ENCODE results near the gene YWHAQ. TPM values are rescaled to one million over a fixed set of nuclear protein-coding genes. Genes with fewer than 3 reads are reported as not detected.
"Not testable (repeated sequence)": the region's sequence is repeated elsewhere in the genome, so short reads cannot be mapped to it uniquely, and the experiment has no call there.

The YWHAQ gene
- total RNA-seq, 1 donor from 2014 or later: 311 TPM

- Mint-ChIP-seq H3K27ac (no peak overlapping the region), H3K36me3 (ENCODE audit: low read depth) (peaks cover 2% of the 10 kb centered on the region), H3K4me3 (no peak overlapping the region), H3K9me3 (no peaks in the 10 kb centered on the region), H3K27me3 (ENCODE audit: insufficient read depth) (no peaks in the 10 kb centered on the region), H3K4me1 (ENCODE audit: low read depth) (peaks cover 23% of the 10 kb centered on the region)
- intact Hi-C loops (cut with micrococcal nuclease): no loop called here
- DNase-seq (ENCODE audit: low spot score): no peak
These were observed 60.4 kb downstream of the YWHAQ start for GRCh38 chr2:9570182-9571060.

- Mint-ChIP-seq H3K27me3 (ENCODE audit: insufficient read depth) (no peaks in the 10 kb centered on the region), H3K4me1 (ENCODE audit: low read depth) (peaks cover 6% of the 10 kb centered on the region), H3K36me3 (ENCODE audit: low read depth) (no peaks in the 10 kb centered on the region), H3K4me3 (no peak overlapping the region), H3K9me3 (no peaks in the 10 kb centered on the region), H3K27ac (no peak overlapping the region)
- intact Hi-C loops (cut with micrococcal nuclease): no loop called here
- DNase-seq (ENCODE audit: low spot score): no peak
These were observed 65.2 kb downstream of the YWHAQ start for GRCh38 chr2:9565436-9566153.

GRCh38 chr2:9560628-9561027, 70.2 kb downstream of the YWHAQ start:
- no peak for DNase-seq (ENCODE audit: low spot score)
- intact Hi-C loops (cut with micrococcal nuclease): no loop called here
- Mint-ChIP-seq H3K27me3 (ENCODE audit: insufficient read depth) (no peaks in the 10 kb centered on the region), H3K27ac (no peak overlapping the region), H3K9me3 (no peaks in the 10 kb centered on the region), H3K4me3 (no peak overlapping the region), H3K4me1 (ENCODE audit: low read depth) (peaks cover 25% of the 10 kb centered on the region), H3K36me3 (ENCODE audit: low read depth) (peaks cover 6% of the 10 kb centered on the region)

- no peak for DNase-seq (ENCODE audit: low spot score)
- Mint-ChIP-seq H3K4me1 (ENCODE audit: low read depth) (peaks cover 35% of the 10 kb centered on the region), H3K27ac (no peak overlapping the region), H3K4me3 (no peak overlapping the region), H3K27me3 (ENCODE audit: insufficient read depth) (no peaks in the 10 kb centered on the region), H3K9me3 (no peaks in the 10 kb centered on the region), H3K36me3 (ENCODE audit: low read depth) (peaks cover 11% of the 10 kb centered on the region)
- intact Hi-C loops (cut with micrococcal nuclease): loop anchor here (5.0 to 10.0 kb wide), 3 partner anchors 338 to 886 kb away; partner anchors contain the start of genes KLF11 and ODC1
These were observed 71.8 kb downstream of the YWHAQ start for GRCh38 chr2:9558948-9559381.

GRCh38 chr2:9556121-9556743, 74.6 kb downstream of the YWHAQ start:
- peaks cover 57% of the 10 kb centered on the region for H3K4me1 Mint-ChIP-seq (ENCODE audit: low read depth)
- H3K27ac Mint-ChIP-seq: peak overlapping the region; percentile 98
- H3K27me3 Mint-ChIP-seq (ENCODE audit: insufficient read depth): no peaks in the 10 kb centered on the region
- peak overlapping the region; percentile 99 for H3K4me3 Mint-ChIP-seq
- no peaks in the 10 kb centered on the region for H3K9me3 Mint-ChIP-seq
- intact Hi-C loops (cut with micrococcal nuclease): loop anchor here (5.0 to 10.0 kb wide), 3 partner anchors 341 to 889 kb away; partner anchors contain the start of genes KLF11 and ODC1
- no peak for DNase-seq (ENCODE audit: low spot score)
- peaks cover 11% of the 10 kb centered on the region for H3K36me3 Mint-ChIP-seq (ENCODE audit: low read depth)

- Mint-ChIP-seq H3K4me1 (ENCODE audit: low read depth) (peaks cover 59% of the 10 kb centered on the region), H3K36me3 (ENCODE audit: low read depth) (peaks cover 10% of the 10 kb centered on the region), H3K27me3 (ENCODE audit: insufficient read depth) (no peaks in the 10 kb centered on the region), H3K4me3 (peak within 1 kb of the TSS; percentile 99), H3K9me3 (no peaks in the 10 kb centered on the region), H3K27ac (peak within 1 kb of the TSS; percentile 98)
- peak; percentile 89 for DNase-seq (ENCODE audit: low spot score)
- intact Hi-C loops (cut with micrococcal nuclease): loop anchor here (1.0 to 10.0 kb wide), 8 partner anchors 67 to 889 kb away; partner anchors contain the start of genes CPSF3, IAH1, ITGB1BP1 and KLF11
These were observed 75.3 kb downstream of the YWHAQ start, which contains the start of gene ADAM17 for GRCh38 chr2:9555297-9556120. Gene ADAM17 (minus strand): TSS chr2:9555830. CDS start chr2:9555605, 225 bp downstream.

- no peaks in the 10 kb centered on the region for H3K9me3 Mint-ChIP-seq
- H3K4me1 Mint-ChIP-seq (ENCODE audit: low read depth): peaks cover 57% of the 10 kb centered on the region
- peaks cover 8% of the 10 kb centered on the region for H3K36me3 Mint-ChIP-seq (ENCODE audit: low read depth)
- peak overlapping the region; percentile 99 for H3K4me3 Mint-ChIP-seq
- H3K27me3 Mint-ChIP-seq (ENCODE audit: insufficient read depth): no peaks in the 10 kb centered on the region
- intact Hi-C loops (cut with micrococcal nuclease): loop anchor here (1.0 to 10.0 kb wide), 8 partner anchors 66 to 890 kb away; partner anchors contain the start of genes CPSF3, IAH1, ITGB1BP1 and KLF11
- H3K27ac Mint-ChIP-seq: peak overlapping the region; percentile 98
- DNase-seq (ENCODE audit: low spot score): peak; percentile 26
These were observed 75.9 kb downstream of the YWHAQ start for GRCh38 chr2:9554921-9555296.

DNA sequence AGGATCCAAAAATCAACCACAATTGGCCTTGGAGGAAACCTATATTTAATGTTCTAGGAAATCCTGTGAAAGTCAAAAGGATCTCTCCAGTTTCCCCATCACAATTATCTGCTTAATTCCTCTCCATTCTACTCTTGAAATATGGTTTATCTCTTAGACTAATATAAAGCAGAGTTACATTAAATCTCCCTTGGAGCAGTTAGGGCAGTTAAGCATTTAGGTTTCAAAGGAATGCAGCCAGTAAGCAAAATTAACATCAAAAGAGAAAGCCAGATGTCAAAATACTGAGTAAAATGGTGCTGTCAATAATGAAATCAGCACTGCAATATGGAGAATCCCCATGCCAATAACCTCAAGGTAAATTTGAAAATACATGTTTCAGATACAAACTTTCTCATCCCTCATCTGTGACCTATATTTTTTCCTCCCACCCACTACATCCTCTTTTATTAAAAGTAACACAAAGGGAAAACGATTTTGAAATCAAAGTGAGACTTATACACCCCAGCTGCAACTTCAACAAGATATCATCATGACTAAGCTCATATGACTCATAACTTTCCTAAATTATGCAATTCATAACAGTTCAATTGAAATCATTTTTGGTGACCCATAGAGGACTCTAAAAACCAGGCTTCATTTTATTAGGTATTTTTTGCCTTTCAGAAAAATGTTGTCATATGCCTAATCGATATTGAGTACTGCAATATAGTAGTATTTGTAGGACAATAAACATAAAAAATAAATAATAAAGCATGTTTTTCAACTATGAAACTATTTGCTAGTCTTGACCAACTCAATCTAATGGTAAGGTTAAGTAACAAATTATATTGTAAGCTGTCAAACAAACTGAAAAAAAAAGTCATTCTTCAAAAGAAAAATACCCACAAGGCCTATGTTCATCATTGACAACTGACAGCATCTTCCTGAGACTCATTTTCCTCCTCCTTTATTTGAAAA, 78.3 kb downstream of the YWHAQ start:
- Mint-ChIP-seq H3K27me3 (ENCODE audit: insufficient read depth) (no peaks in the 10 kb centered on the region), H3K36me3 (ENCODE audit: low read depth) (peaks cover 5% of the 10 kb centered on the region), H3K4me1 (ENCODE audit: low read depth) (peaks cover 62% of the 10 kb centered on the region), H3K4me3 (peak overlapping the region; percentile 63), H3K27ac (peak overlapping the region; percentile 77), H3K9me3 (no peaks in the 10 kb centered on the region)
- DNase-seq (ENCODE audit: low spot score): no peak
- intact Hi-C loops (cut with micrococcal nuclease): loop anchor here (1.0 to 10.0 kb wide), 10 partner anchors 42 to 892 kb away; partner anchors contain the start of genes KIDINS220, KLF11 and ODC1

DNA sequence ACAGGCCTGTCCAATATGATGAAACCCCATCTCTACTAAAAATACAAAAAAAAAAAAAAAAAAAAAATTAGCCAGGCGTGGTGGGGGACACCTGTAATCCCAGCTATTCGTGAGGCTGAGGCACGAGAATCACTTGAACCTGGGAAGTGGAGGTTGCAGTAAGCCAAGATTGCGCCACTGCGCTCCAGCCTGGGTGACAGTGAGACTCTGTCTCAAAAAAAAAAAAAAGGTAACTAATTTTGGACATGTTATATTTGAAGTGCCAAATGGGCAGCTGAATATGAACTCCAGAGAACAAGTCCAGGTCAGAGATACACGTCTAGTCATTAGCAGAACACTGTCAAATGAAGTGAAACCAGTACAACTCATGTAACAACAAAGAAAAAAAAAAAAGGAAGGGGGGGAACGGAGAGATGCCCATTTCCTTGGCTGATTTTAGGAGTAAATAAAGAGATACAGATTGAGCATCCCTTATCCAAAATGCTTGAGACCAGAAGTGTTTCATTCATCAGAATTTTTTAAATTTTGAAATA, 79.9 kb downstream of the YWHAQ start:
- not testable (repeated sequence) for DNase-seq (ENCODE audit: low spot score); H3K27me3 Mint-ChIP-seq (ENCODE audit: insufficient read depth); H3K36me3 Mint-ChIP-seq (ENCODE audit: low read depth); H3K9me3 Mint-ChIP-seq; H3K27ac Mint-ChIP-seq; H3K4me3 Mint-ChIP-seq
- intact Hi-C loops (cut with micrococcal nuclease): loop anchor here (10.0 kb wide), 2 partner anchors 494 to 894 kb away; partner anchors contain the start of genes KLF11 and ODC1
- H3K4me1 Mint-ChIP-seq (ENCODE audit: low read depth): peaks cover 60% of the 10 kb centered on the region

GRCh38 chr2:9549420-9549819, 81.4 kb downstream of the YWHAQ start:
- intact Hi-C loops (cut with micrococcal nuclease): no loop called here
- peaks cover 4% of the 10 kb centered on the region for H3K36me3 Mint-ChIP-seq (ENCODE audit: low read depth)
- peaks cover 59% of the 10 kb centered on the region for H3K4me1 Mint-ChIP-seq (ENCODE audit: low read depth)
- no peak overlapping the region for H3K27ac Mint-ChIP-seq
- no peaks in the 10 kb centered on the region for H3K9me3 Mint-ChIP-seq
- no peak overlapping the region for H3K4me3 Mint-ChIP-seq
- no peak for DNase-seq (ENCODE audit: low spot score)
- no peaks in the 10 kb centered on the region for H3K27me3 Mint-ChIP-seq (ENCODE audit: insufficient read depth)

GRCh38 chr2:9548506-9548905, 82.3 kb downstream of the YWHAQ start:
- Mint-ChIP-seq H3K27me3 (ENCODE audit: insufficient read depth) (no peaks in the 10 kb centered on the region), H3K36me3 (ENCODE audit: low read depth) (peaks cover 4% of the 10 kb centered on the region), H3K9me3 (no peaks in the 10 kb centered on the region), H3K4me1 (ENCODE audit: low read depth) (peaks cover 60% of the 10 kb centered on the region), H3K27ac (peak overlapping the region; percentile 69), H3K4me3 (peak overlapping the region; percentile 57)
- no peak for DNase-seq (ENCODE audit: low spot score)
- intact Hi-C loops (cut with micrococcal nuclease): loop anchor here (1.0 kb wide), 1 partner anchor 107 kb away; no protein-coding TSS in a partner anchor
